MCF 10A (cell line): ENCODE measurements around the gene CDH26. TPM values are rescaled to one million over a fixed set of nuclear protein-coding genes. Genes with fewer than 3 reads are reported as not detected.

ENCODE experiments used
- BruUV-seq: library from RNA; stranded (reverse); fragments of 400-500 nt; replicated peaks from 2 replicates; lab custom pipeline; 2021; lab: Mats Ljungman, UMichigan
- CTCF ChIA-PET: fragments of 300-600 bp; sonication (Branson Sonifier 250); formaldehyde crosslinking; extraction: SDS; loops from one replicate; lab custom pipeline; 2021; ENCODE audit warnings: antibody characterized with exemption, inconsistent platforms; lab: Yijun Ruan, JAX
- POLR2A ChIA-PET: fragments of 300-600, 350-650 bp; sonication (Branson Sonifier 250); formaldehyde crosslinking; extraction: SDS; loops from one replicate; lab custom pipeline; 2020; ENCODE audit warnings: antibody characterized with exemption, inconsistent platforms; lab: Yijun Ruan, JAX
- DNase-seq: peaks from one replicate; pipeline ENCODE4 v3.0.0-alpha.2; 2018; ENCODE audit not compliant: unreplicated experiment
- H3K27ac Mint-ChIP-seq: one replicate; pipeline ENCODE4 v1.8.0; 2022; ENCODE audit warnings: mild to moderate bottlenecking, low read depth, mixed read lengths; ENCODE audit not compliant: unreplicated experiment
- H3K27me3 Mint-ChIP-seq: one replicate; pipeline ENCODE4 v1.8.0; 2022; ENCODE audit warnings: mixed read lengths; ENCODE audit not compliant: insufficient read depth, unreplicated experiment
- H3K36me3 Mint-ChIP-seq: one replicate; pipeline ENCODE4 v1.8.0; 2022; ENCODE audit warnings: mild to moderate bottlenecking, moderate library complexity, mixed read lengths; ENCODE audit not compliant: insufficient read depth, unreplicated experiment
- H3K4me1 Mint-ChIP-seq: one replicate; pipeline ENCODE4 v1.8.0; 2022; ENCODE audit warnings: mixed read lengths; ENCODE audit not compliant: insufficient read depth, unreplicated experiment
- H3K4me3 Mint-ChIP-seq: one replicate; pipeline ENCODE4 v1.8.0; 2022; ENCODE audit warnings: mild to moderate bottlenecking, moderate library complexity, mixed read lengths; ENCODE audit not compliant: unreplicated experiment
- H3K9me3 Mint-ChIP-seq: one replicate; pipeline ENCODE4 v1.8.0; 2022; ENCODE audit warnings: mixed read lengths; ENCODE audit not compliant: unreplicated experiment
- intact Hi-C: fragments of 100-400 bp; cut with micrococcal nuclease; formaldehyde crosslinking; loops from 2 replicates; pipeline ENCODE4 v1.14.1; 2022
- total RNA-seq: library from RNA; stranded (reverse); gene quantifications from 2 replicates; pipeline ENCODE4 v1.2.3, GENCODE V29; 2022
- TF ChIP-seq, protein P1 (sequence below): fragments of 200-600 bp; IDR thresholded peaks from one replicate; pipeline ENCODE4 v1.8.0; 2022; ENCODE audit warnings: antibody characterized with exemption, mild to moderate bottlenecking; ENCODE audit not compliant: unreplicated experiment

The CDH26 gene
- total RNA-seq, 1 experiment from 2014 or later: 0.12 TPM

- DNase-seq: no peak
- Mint-ChIP-seq H3K27me3 (no peaks in the 10 kb centered on the region), H3K9me3 (no peaks in the 10 kb centered on the region), H3K4me3 (no peak overlapping the region), H3K27ac (no peak overlapping the region), H3K36me3 (no peaks in the 10 kb centered on the region), H3K4me1 (no peaks in the 10 kb centered on the region)
- intact Hi-C loops: no loop called here
- CTCF ChIA-PET: interaction anchor here (1.1 kb wide), 1 partner anchor 13 kb away, joined by 4 read pairs; no protein-coding TSS in a partner anchor
- POLR2A ChIA-PET: interaction anchor here (2.5 kb wide), 1 partner anchor 19 kb away, joined by 13 read pairs; the partner anchor contains the start of genes FAM217B and PPP1R3D
- TF ChIP-seq, protein P1, sequence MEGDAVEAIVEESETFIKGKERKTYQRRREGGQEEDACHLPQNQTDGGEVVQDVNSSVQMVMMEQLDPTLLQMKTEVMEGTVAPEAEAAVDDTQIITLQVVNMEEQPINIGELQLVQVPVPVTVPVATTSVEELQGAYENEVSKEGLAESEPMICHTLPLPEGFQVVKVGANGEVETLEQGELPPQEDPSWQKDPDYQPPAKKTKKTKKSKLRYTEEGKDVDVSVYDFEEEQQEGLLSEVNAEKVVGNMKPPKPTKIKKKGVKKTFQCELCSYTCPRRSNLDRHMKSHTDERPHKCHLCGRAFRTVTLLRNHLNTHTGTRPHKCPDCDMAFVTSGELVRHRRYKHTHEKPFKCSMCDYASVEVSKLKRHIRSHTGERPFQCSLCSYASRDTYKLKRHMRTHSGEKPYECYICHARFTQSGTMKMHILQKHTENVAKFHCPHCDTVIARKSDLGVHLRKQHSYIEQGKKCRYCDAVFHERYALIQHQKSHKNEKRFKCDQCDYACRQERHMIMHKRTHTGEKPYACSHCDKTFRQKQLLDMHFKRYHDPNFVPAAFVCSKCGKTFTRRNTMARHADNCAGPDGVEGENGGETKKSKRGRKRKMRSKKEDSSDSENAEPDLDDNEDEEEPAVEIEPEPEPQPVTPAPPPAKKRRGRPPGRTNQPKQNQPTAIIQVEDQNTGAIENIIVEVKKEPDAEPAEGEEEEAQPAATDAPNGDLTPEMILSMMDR: no peak
- BruUV-seq: no TSS peak
Observed at GRCh38 chr20:59920944-59921343, 37.3 kb upstream of the CDH26 start.

- Mint-ChIP-seq H3K36me3 (no peaks in the 10 kb centered on the region), H3K27ac (no peak overlapping the region), H3K4me1 (no peaks in the 10 kb centered on the region), H3K9me3 (no peaks in the 10 kb centered on the region), H3K27me3 (peaks cover 3% of the 10 kb centered on the region), H3K4me3 (no peak overlapping the region)
- intact Hi-C loops: no loop called here
- DNase-seq: no peak
- BruUV-seq: no TSS peak
- CTCF ChIA-PET: interaction anchor here (3.3 kb wide), 1 partner anchor 11 kb away, joined by 12 read pairs; no protein-coding TSS in a partner anchor
- TF ChIP-seq, protein P1: no peak
- POLR2A ChIA-PET: interaction anchor here (2.6 kb wide), 1 partner anchor 17 kb away, joined by 9 read pairs; the partner anchor contains the start of genes FAM217B and PPP1R3D
Observed at GRCh38 chr20:59923514-59923913, 34.7 kb upstream of the CDH26 start.

- TF ChIP-seq, protein P1: no peak
- no peaks in the 10 kb centered on the region for H3K4me1 Mint-ChIP-seq
- H3K27ac Mint-ChIP-seq: no peak overlapping the region
- no TSS peak for BruUV-seq
- DNase-seq: no peak
- H3K4me3 Mint-ChIP-seq: no peak overlapping the region
- POLR2A ChIA-PET: interaction anchor here (2.8 kb wide), 1 partner anchor 15 kb away, joined by 17 read pairs; the partner anchor contains the start of genes FAM217B and PPP1R3D
- H3K27me3 Mint-ChIP-seq: peaks cover 12% of the 10 kb centered on the region
- CTCF ChIA-PET: interaction anchor here (0.7 to 3.3 kb wide), 3 partner anchors 9 to 143 kb away, joined by 3 to 12 read pairs (median 7); no protein-coding TSS in a partner anchor
- intact Hi-C loops: no loop called here
- H3K36me3 Mint-ChIP-seq: no peaks in the 10 kb centered on the region
- H3K9me3 Mint-ChIP-seq: no peaks in the 10 kb centered on the region
Observed at GRCh38 chr20:59925359-59925758, 32.9 kb upstream of the CDH26 start.

DNA sequence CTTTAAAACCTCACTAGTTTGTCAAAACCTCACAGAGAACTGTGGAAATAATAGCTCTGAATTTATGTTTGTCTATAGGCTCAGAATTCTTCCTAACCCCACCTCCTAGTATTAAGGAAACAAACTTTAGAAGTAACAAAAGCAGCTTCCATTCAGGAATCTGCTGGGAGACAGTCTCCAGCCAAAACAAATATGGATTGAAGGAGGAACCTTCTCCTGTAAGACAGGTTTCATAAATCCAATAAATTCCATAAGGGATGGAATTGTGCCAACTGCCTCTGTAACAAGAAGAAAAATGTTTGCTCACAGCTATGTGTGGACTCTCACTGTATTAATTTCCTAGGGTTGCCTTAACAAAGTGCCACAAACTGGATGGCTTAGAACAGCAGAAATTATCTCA lies 32.3 kb upstream of the CDH26 start:
- DNase-seq: peak; percentile 16
- ChIA-PET CTCF (interaction anchor here (0.6 to 2.3 kb wide), 4 partner anchors 9 to 143 kb away, joined by 3 to 7 read pairs (median 4); no protein-coding TSS in a partner anchor), POLR2A (interaction anchor here (0.6 to 2.8 kb wide), 2 partner anchors 15 to 46 kb away, joined by 4 to 17 read pairs; partner anchors contain the start of genes FAM217B and PPP1R3D)
- no peak overlapping the region for H3K27ac Mint-ChIP-seq
- intact Hi-C loops: no loop called here
- H3K36me3 Mint-ChIP-seq: no peaks in the 10 kb centered on the region
- H3K4me1 Mint-ChIP-seq: no peaks in the 10 kb centered on the region
- no peak overlapping the region for H3K4me3 Mint-ChIP-seq
- H3K27me3 Mint-ChIP-seq: peaks cover 12% of the 10 kb centered on the region
- no peaks in the 10 kb centered on the region for H3K9me3 Mint-ChIP-seq
- BruUV-seq: no TSS peak
- TF ChIP-seq, protein P1: no peak
